Hematopoietic multipotent progenitor cell (in vitro differentiated cells): ENCODE measurements around the gene HIVEP2. TPM values are rescaled to one million over a fixed set of nuclear protein-coding genes. Genes with fewer than 3 reads are reported as not detected.

Source experiments
- DNase-seq, 3 donors: peaks; one replicate each; pipeline ENCODE4 v3.0.0-alpha.2; 2011 to 2015; ENCODE audit warnings: low read depth in 2 of 3, low spot score in 2 of 3
- total RNA-seq: library from RNA; depleted of rRNA; stranded (reverse); fragments of >200 nt; gene quantifications from one replicate; pipeline ENCODE4 v1.2.3, GENCODE V29; 2012

HIVEP2 gene
- total RNA-seq, 1 donor: 12.4 TPM

DNA sequence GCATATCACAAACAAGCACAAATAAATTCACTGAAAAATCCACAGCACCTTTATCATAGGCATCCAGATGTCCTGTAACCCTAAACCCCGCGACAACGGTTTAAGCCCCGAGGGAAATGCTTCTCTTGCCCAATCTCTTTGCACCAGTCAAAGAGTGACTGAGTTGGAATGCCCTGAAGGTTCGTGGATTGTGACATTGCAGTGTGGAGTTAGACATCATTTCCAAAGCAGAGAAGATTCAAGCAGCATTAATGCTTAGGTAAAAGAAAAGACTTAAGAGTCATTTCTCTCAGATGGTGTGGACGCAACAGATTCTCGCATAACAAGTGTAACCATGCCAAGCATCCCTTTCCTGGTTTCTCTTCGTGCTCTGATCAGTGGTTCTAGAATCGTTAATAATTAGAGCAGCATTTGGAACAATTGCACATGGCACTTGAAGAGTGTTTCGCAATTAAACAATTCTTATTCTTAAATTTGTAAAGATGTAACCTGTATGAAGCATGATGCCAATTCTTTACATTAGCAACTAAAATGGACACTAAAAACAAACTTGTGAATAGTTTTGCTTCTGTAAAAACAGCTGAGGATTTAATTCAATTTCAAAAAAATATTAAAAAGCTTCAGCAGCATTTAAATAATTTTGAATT lies 121.6 kb downstream of the HIVEP2 start:
- DNase-seq: no peak

- DNase-seq: no peak
Observed at GRCh38 chr6:142822842-142823241, 122.1 kb downstream of the HIVEP2 start.

GRCh38 chr6:142822383-142822782 lies 122.6 kb downstream of the HIVEP2 start:
- DNase-seq: no peak

DNA sequence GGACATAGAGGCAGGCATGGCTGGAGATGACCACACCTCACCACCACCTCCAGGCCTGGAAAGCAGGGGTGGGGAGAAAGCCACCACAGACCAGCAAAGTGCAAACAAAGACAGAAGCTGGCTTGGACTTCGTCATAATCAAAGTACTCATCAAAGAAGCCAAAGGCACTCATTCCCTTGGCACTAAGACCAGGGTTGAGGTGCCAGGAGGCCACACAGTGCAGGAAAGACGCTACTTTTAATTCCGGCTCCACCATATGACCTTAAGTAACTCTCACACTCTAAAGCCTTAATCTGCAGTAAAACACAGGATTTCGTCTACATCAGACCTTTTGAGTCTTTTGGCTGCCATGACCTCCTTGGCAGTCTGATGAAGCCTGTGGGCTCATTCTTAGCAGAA lies 123.1 kb downstream of the HIVEP2 start:
- no peak for DNase-seq

- DNase-seq: no peak
Observed at GRCh38 chr6:142821164-142821716, 123.7 kb downstream of the HIVEP2 start.

GRCh38 chr6:142820338-142821051 lies 124.5 kb downstream of the HIVEP2 start:
- DNase-seq: no peak

DNA sequence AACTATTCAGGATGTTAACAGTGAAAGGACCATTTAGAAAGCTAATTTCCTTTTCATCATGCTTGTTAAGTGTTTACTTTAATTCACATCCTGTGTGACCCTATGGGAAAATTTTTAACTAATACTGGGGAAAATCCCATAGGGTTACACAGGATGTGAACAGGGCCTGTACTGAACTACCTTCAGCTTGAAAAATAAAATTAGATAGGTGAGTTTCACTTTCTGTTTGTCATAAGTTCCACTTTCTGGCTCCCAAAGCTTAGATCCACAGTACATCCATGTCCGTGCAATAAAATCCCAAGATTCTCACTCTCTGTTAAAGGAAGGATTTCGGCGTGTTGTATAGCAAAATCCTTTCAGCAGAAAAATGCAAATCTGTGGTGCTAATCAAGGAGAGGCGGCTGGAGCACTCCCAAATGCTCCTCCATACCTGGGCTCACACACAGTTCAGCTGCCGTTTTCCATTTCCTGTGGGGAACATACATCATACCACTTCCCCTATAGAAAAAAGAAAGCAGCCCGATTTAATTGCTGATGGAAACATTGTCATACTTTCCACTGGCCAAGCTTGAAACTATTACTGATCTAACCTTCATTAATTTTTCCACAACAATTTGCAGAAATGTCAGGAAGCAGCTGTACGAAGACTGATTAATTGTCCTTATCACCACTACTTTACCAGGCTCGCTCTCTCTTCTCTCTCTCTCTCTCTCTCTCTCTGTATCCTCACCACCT lies 125.2 kb downstream of the HIVEP2 start:
- DNase-seq: peak in 2 of 3 donors; percentile 54 to 70

DNA sequence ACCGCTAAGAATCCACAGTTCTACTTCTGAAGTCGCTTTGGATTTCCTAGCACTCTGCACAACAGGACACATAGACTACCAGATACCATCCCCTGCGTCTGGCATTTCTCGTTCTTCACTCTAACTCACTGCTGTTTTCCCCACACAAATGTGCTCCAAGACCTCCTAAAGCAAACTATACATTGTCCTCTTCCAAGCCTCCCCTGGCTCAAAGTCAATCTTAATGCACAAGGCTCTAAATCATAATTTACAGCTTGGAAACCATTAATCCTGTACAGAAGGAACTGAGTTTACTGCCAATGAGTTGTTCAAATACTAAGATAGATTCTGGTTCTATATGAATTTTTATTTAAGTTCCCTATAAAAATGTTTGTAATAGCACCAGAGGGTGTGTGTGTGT lies 128.5 kb downstream of the HIVEP2 start:
- no peak for DNase-seq

DNA sequence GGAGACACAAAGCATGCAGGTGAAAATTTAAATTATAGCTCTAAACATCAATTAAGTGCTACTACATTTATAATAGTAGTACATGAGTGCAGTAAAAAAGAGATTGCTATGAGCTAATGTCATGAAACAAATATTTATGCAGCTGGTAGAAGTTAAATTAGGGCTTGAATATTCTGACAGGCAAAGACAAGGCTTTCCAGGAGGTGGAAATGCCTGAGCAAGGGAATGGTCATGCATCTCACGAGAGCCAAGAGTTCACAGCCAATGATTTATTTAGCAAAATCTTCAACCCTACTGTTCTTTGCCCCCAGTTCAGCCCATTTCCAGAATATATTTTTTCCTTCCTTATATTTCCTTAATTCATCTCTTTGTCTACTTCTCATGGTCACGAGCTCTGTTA lies 128.9 kb downstream of the HIVEP2 start:
- DNase-seq: no peak

DNA sequence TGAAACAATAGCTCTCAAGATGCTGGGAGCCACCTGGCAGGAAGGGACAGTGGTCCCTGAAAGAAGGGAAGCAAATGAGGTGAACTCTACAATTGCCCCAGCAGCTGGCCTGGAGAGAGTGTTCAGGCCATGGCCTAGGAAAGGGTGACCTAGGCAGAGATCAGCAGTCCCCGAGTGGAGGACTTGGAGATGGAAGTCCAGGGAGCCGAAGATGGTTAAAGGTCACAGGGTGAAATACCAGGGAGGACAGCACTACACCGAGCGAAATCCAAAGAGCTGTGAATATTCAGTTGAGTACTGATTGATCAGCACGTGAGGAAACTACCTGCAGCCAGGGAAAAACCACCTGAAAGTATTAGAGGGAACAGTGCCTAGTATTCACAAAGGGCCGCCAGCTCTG lies 133.1 kb downstream of the HIVEP2 start:
- DNase-seq: no peak

GRCh38 chr6:142810952-142811514 lies 133.9 kb downstream of the HIVEP2 start:
- DNase-seq: no peak

GRCh38 chr6:142809947-142810346 lies 135.0 kb downstream of the HIVEP2 start:
- no peak for DNase-seq

DNA sequence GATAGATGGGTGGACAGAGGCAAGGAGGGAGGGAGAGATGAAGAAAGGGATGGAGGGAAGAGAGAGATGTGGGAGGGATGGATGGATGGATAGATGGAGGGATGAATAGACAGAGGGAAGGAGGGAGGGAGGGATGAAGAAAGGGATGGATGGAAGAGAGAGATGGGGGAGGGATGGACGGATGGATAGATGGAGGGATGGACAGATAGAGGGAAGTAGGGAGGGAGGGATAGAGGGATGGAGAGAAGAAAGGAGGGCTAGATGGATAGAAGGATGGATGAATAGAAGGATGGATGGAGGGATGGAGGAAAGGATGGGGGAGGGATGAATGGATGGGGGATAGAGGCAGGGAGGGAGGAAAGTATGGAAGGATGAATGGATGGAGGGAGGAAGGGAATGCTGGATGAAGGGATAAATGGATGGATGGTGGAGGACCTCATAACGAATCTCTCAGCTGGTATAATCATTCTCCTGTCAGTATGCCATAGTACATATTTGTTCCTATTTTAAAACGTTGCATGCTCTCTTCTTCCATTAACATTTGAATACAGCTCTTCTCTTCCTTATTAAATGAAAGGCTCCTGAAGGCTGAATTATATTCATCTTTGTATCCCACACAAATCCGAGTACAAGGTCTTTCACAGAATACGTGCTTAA lies 136.4 kb downstream of the HIVEP2 start:
- no peak for DNase-seq

DNA sequence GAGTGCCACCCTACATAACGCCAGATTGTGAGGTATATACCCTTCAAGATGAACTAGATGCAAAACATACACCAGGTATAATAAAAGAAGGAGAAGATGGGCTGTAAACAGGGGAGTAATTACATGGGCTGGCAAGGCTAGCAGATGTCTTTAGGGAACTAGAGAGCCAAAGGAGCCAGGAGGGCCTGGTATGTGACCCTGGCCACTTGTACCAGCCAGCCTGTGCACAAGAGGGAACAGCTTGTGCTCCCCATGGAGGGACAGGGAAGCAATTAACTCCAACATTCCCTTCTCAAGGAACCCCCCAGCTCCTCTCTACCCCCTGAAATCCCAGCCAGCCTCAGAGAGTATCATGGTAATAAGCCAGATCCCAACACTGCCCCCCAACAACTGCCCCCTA lies 139.9 kb downstream of the HIVEP2 start:
- DNase-seq: no peak

DNA sequence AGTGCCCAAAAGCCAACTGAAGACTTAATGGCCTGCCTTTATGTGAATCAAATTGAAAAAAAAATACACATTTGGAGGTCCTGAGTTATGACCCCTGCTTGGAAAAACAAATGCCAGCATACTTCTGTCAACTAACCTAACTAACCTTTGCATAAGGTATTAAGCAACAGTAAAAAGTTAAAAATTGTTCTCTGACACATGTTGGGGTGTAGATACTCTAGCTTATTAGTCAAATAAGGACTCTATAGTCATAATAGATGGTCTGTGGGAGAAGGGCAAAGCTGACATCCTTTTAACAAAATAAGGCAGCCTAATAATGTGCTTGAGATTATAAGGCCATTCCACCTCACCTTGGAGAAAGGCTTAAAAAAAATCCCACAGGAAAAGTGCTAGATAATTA lies 140.5 kb downstream of the HIVEP2 start:
- DNase-seq: no peak

DNA sequence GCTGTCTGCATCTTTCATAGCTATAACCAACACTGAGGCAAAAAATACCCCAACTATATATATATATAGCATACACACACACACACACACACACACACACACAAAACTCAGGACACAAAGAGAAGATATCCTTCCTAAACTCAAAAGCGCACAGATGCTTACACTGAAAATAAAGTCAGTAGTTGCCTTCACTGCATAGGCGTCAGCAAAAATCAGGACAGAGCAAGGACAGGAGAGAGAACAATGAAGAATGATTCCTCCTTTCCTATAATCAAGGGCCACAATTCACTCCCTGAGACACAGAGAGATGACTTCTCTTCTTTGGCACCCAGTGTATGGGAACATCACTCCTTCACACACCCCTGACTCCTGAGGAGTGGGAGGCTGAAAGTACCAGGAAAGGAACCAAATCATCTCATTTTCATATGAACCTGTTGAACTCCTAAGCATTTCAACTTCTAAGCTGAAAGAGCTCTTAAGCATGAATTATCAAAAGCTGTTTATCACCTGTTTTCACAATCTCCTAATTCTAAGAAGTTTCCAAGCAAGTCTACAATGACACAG lies 141.4 kb downstream of the HIVEP2 start:
- DNase-seq: no peak

DNA sequence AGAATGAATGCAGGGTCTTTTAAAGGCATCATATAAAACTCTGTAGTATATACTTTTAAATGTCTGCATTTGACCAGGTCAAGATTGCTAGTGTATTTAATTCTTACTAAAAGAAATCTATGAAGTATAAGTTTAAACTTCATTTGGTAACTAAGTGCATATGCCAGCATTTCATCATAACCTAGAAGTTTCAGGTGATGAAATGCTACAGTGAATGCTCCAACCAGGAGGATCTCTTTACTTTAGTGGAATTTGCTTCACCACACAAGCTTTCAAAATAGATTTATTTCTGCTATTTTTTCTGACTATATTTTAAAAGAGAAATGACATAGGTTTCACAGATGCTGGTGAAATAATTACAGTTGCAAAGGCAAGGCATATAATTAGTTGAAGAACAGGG lies 141.9 kb downstream of the HIVEP2 start:
- DNase-seq: no peak

- no peak for DNase-seq
Observed at GRCh38 chr6:142802124-142802523, 142.9 kb downstream of the HIVEP2 start.

GRCh38 chr6:142800240-142800639 lies 144.7 kb downstream of the HIVEP2 start:
- no peak for DNase-seq

DNA sequence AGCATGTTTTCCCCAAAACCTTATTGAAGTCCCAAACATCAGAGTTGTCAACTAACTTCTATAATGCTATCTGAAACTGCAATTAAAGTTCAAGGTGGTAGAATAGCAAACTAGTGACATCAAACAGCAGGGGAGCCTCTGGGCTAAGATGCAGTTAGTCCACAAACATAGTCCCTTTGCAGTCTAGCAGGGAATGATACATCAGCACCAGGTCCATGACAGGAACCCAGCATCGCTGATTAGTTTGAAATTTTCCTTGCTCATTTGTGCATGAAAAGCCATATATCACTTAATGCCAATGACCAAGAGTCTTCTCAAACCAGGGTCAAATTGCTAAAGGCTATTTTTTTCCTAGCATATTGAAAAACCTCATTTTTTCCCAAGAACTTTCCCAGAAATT lies 145.3 kb downstream of the HIVEP2 start:
- DNase-seq: no peak
